Keratinocyte (primary cell): ENCODE measurements around the gene TIMM29. TPM values are rescaled to one million over a fixed set of nuclear protein-coding genes. Genes with fewer than 3 reads are reported as not detected.
"Not testable (repeated sequence)": the region's sequence is repeated elsewhere in the genome, so short reads cannot be mapped to it uniquely, and the experiment has no call there.

Experiments used
- DNase-seq: peaks from one replicate; pipeline ENCODE4 v3.0.0-alpha.2; 2011; ENCODE audit warnings: low read depth, missing footprints, low spot score
- FAIRE-seq: peaks from 2 replicates; lab custom pipeline; 2011; peaks lifted over from hg19 to GRCh38; lab: Jason Lieb, UNC
- H2AFZ ChIP-seq: 2 replicates; pipeline ENCODE4 v1.6.0; 2012; ENCODE audit warnings: low read length, control low read depth, inconsistent platforms; ENCODE audit not compliant: control insufficient read depth
- H3K27ac ChIP-seq: 2 replicates; pipeline ENCODE4 v1.5.1; 2011; ENCODE audit warnings: low read length; ENCODE audit not compliant: control insufficient read depth, insufficient read depth
- H3K27me3 ChIP-seq: 3 replicates; pipeline ENCODE4 v1.6.0; 2011; ENCODE audit warnings: low read length; ENCODE audit not compliant: control insufficient read depth, insufficient read depth; ENCODE audit errors: extremely low read depth
- H3K36me3 ChIP-seq, 2 experiments: 2 replicates in 1 of 2; 3 replicates in 1 of 2; pipeline ENCODE4 v1.5.1; 2011; ENCODE audit warnings: low read length in 2 of 2, mild to moderate bottlenecking in 1 of 2; ENCODE audit not compliant: control insufficient read depth in 2 of 2, insufficient read depth in 2 of 2; ENCODE audit errors: extremely low read depth in 1 of 2
- H3K4me1 ChIP-seq: 3 replicates; pipeline ENCODE4 v1.5.1; 2011; ENCODE audit warnings: low read length; ENCODE audit not compliant: control insufficient read depth, insufficient read depth; ENCODE audit errors: extremely low read depth
- H3K4me2 ChIP-seq: 3 replicates; pipeline ENCODE4 v1.6.0; 2011; ENCODE audit warnings: low read depth, low read length; ENCODE audit not compliant: control insufficient read depth, insufficient read depth; ENCODE audit errors: extremely low read depth
- H3K4me3 ChIP-seq, 3 experiments: fragments of 200-600 bp in 1 of 3; sonication (generic) in 1 of 3; 2 replicates in 2 of 3; 3 replicates in 1 of 3; pipeline ENCODE4 v1.5.1; 2011 to 2016; ENCODE audit warnings: low read length in 3 of 3, mild to moderate bottlenecking in 3 of 3, control low read depth in 2 of 3, inconsistent platforms in 1 of 3, low read depth in 1 of 3, mixed read lengths in 1 of 3, mixed run types in 1 of 3, moderate library complexity in 1 of 3; ENCODE audit not compliant: control insufficient read depth in 2 of 3, insufficient read depth in 2 of 3; ENCODE audit errors: extremely low read depth in 1 of 3
- H3K79me2 ChIP-seq: 2 replicates; pipeline ENCODE4 v1.6.0; 2012; ENCODE audit warnings: low read length; ENCODE audit not compliant: control insufficient read depth, insufficient read depth
- H3K9ac ChIP-seq: 3 replicates; pipeline ENCODE4 v1.6.0; 2011; ENCODE audit warnings: low read length; ENCODE audit not compliant: control insufficient read depth, insufficient read depth; ENCODE audit errors: extremely low read depth
- H3K9me1 ChIP-seq: 3 replicates; pipeline ENCODE4 v1.6.0; 2011; ENCODE audit warnings: low read length; ENCODE audit not compliant: control insufficient read depth, insufficient read depth; ENCODE audit errors: extremely low read depth
- H3K9me3 ChIP-seq: 2 replicates; pipeline ENCODE4 v1.5.1; 2012; ENCODE audit warnings: low read depth, low read length; ENCODE audit not compliant: control insufficient read depth
- H4K20me1 ChIP-seq: 3 replicates; pipeline ENCODE4 v1.6.0; 2011; ENCODE audit warnings: low read length; ENCODE audit not compliant: control insufficient read depth, insufficient read depth; ENCODE audit errors: extremely low read depth
- CTCF ChIP-seq, 3 experiments: IDR thresholded peaks in 1 of 3; conservative IDR thresholded peaks in 1 of 3; optimal IDR thresholded peaks in 1 of 3; 2 replicates in 2 of 3; 3 replicates in 1 of 3; pipeline versions ENCODE3 to v1.5.1; 2011; ENCODE audit warnings: low read length in 3 of 3, mild to moderate bottlenecking in 3 of 3, moderate library complexity in 2 of 3, control low read depth in 1 of 3, inconsistent platforms in 1 of 3; ENCODE audit not compliant: insufficient read depth in 2 of 3; ENCODE audit errors: extremely low read depth in 1 of 3
- EZH2 ChIP-seq: IDR thresholded peaks from one replicate; pipeline ENCODE4 v1.6.1; 2012; ENCODE audit warnings: inconsistent platforms, mild to moderate bottlenecking, low read length, moderate library complexity
- dilution Hi-C: fragments of 300-500 bp; cut with MboI; formaldehyde crosslinking; loops from one replicate; pipeline ENCODE4 v1.7.0; 2020; ENCODE audit warnings: low sequenced_read_pairs; ENCODE audit not compliant: extremely low pct_ligation_motif_present
- polyA plus RNA-seq, 5 experiments: library from polyadenylated mRNA; depleted of rRNA in 3 of 5; stranded (reverse) in 3 of 5; stranded (forward) in 1 of 5; unstranded in 1 of 5; fragments of >200 nt; gene quantifications; 1 replicate in 1 of 5; 2 replicates in 3 of 5; 3 replicates in 1 of 5; pipeline versions ENCODE4 v1.2.1 to v1.2.3, GENCODE V29; 2011 to 2012; ENCODE audit warnings: missing spikeins in 2 of 5, low read depth in 1 of 5, low replicate concordance in 1 of 5

TIMM29 gene
- polyA plus RNA-seq, 1 donor (not counting 4 experiments of a cell fraction or from before 2014, with no cell fraction given): 8.4 TPM

GRCh38 chr19:10952809-10953208 is 24.2 kb downstream of the TIMM29 start:
- Histone ChIP-seq H3K4me1 (peaks cover 28% of the 10 kb centered on the region), H3K36me3 (no peaks in the 10 kb centered on the region), H3K4me2 (peak overlapping the region; percentile 44), H3K9me3 (no peaks in the 10 kb centered on the region), H4K20me1 (no peaks in the 10 kb centered on the region), H3K9me1 (no peaks in the 10 kb centered on the region), H3K27ac (peak overlapping the region; percentile 54), H2AFZ (no peak overlapping the region), H3K9ac (no peak overlapping the region), H3K79me2 (no peaks in the 10 kb centered on the region), H3K4me3 (no peak overlapping the region), H3K27me3 (no peaks in the 10 kb centered on the region)
- FAIRE-seq (peak; percentile 83), DNase-seq (no peak)
- TF ChIP-seq EZH2: no peak
- no peak for TF ChIP-seq CTCF (optimal IDR thresholded peaks at IDR 0.05 in 1 of 3, IDR thresholded peaks at IDR 0.05 in 1 of 3, conservative IDR thresholded peaks at IDR 0.05 in 1 of 3; ENCODE audit: extremely low read depth in 1 of 3, insufficient read depth in 2 of 3, low read length in 3 of 3)
- dilution Hi-C loops: no loop called here

GRCh38 chr19:10959277-10959968 is 30.8 kb downstream of the TIMM29 start:
- H3K9me1 ChIP-seq, DNase-seq, H2AFZ ChIP-seq, H4K20me1 ChIP-seq, FAIRE-seq, H3K27me3 ChIP-seq, H3K36me3 ChIP-seq, dilution Hi-C loops, H3K9me3 ChIP-seq: not testable (repeated sequence)
- Histone ChIP-seq H3K79me2 (peaks cover 34% of the 10 kb centered on the region), H3K27ac (peak overlapping the region; percentile 76), H3K9ac (peak overlapping the region; percentile 92), H3K4me3 (peak overlapping the region in 1 of 3 experiments; percentile 82), H3K4me2 (peak overlapping the region; percentile 90), H3K4me1 (peaks cover 23% of the 10 kb centered on the region)
